ENCODE data around the gene MYCBPAP.

Gene MYCBPAP

GRCh38 chr17:50573866-50574611 lies 65.8 kb downstream of the MYCBPAP start:
- DNase-seq (ENCODE audit: low spot score): no peak

GRCh38 chr17:50575581-50576210 lies 67.5 kb downstream of the MYCBPAP start:
- DNase-seq (ENCODE audit: low spot score): no peak

- DNase-seq (ENCODE audit: low spot score): no peak
Measured at GRCh38 chr17:50576864-50577263, 68.6 kb downstream of the MYCBPAP start.

GRCh38 chr17:50577451-50577954 lies 69.3 kb downstream of the MYCBPAP start:
- no peak for DNase-seq (ENCODE audit: low spot score)

GRCh38 chr17:50578173-50578572 lies 69.9 kb downstream of the MYCBPAP start:
- no peak for DNase-seq (ENCODE audit: low spot score)

GRCh38 chr17:50579399-50579798 lies 71.2 kb downstream of the MYCBPAP start:
- no peak for DNase-seq (ENCODE audit: low spot score)

GRCh38 chr17:50580646-50581045 lies 72.4 kb downstream of the MYCBPAP start:
- no peak for DNase-seq (ENCODE audit: low spot score)
